CD4-positive, alpha-beta T cell treated with Interleukin-6 at 100 ng/mL for 8 hours (primary cell): ENCODE results near the gene TVP23B.
"Not testable (repeated sequence)": the region's sequence is repeated elsewhere in the genome, so short reads cannot be mapped to it uniquely, and the experiment has no call there.

Source experiments
- DNase-seq: peaks from one replicate; pipeline ENCODE4 v3.0.0-alpha.2; 2020; ENCODE audit warnings: mixed read lengths, low spot score

The TVP23B gene

DNA sequence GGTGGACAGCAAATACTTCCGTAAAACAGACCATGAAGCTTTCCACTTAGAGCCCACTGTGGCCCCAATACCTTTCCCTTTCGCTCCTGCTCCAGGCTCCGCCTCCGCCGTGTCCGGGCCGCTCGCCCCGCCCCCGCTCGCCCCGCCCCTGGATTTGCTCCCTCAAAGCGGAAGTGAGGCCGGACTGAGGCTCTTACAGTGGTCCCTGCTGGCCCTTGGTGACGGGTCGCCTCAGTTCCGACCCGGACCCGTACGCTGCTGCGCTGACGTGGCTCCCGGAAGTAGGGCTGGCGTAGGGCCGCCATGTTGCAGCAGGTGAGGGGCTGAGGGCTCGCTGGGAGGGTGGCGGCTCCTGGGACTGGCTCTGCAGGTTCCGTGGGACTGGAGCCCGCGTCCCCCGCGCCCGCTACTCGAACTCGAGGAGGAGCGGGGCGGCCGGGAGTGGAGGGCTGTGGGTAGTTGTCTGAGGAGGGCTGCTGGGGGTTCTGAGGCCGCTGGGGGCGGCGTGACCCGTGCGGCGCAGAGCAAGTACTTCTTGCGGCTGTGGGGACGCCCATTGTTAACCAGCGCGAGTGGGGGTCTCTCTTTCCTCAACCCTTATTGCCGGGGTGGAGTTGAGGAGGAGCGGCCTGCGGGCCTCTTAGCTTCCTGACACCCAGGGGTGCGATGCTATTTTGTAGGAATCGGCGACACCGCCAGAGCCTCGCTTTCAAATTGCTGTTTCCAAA lies at the start of gene TVP23B:
TVP23B (plus strand) TSS at position 193 of the 728 bp plus-strand sequence; CDS start at position 304, 111 bp downstream.
- peak; percentile 91 for DNase-seq

- DNase-seq: not testable (repeated sequence)
These were observed 48.5 kb upstream of the TVP23B start for GRCh38 chr17:18732438-18732837.

- DNase-seq: not testable (repeated sequence)
These were observed 47.6 kb upstream of the TVP23B start for GRCh38 chr17:18733350-18733749.

GRCh38 chr17:18739616-18740391 lies 41.2 kb upstream of the TVP23B start:
- DNase-seq: not testable (repeated sequence)

GRCh38 chr17:18741228-18741627 lies 39.8 kb upstream of the TVP23B start:
- not testable (repeated sequence) for DNase-seq

DNA sequence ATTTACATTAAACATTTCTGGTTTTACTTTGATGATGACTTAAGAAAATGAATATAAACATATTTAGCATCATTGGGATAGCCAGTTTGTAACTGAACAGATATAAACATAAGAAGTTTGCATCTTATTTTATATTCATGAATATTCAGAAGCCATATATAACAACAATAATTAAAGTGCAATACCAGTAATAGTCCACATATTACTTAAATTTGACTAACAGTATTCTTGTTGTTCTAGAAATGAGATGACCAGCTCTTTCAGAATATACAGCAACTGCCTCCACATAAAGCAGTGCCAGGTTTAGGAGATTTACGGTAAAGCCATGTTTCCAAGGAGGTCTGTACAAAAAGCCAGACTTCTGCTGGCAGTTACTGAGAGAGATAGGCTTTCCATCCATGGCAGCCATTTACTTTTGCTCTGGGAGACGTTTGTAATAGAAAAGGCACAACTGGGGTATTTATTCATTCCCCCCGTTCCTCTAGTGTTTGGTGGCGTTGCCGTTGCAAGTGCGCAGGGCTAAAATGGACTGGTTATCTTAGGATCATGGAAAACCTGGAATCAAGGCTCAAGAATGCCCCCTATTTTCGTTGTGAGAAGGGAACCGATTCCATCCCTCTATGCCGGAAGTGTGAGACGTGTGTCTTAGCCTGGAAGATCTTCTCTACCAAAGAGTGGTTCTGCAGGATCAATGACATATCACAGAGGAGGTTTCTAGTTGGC lies 37.1 kb upstream of the TVP23B start, which contains the start of gene FBXW10:
FBXW10 (plus strand) TSS at position 356 of the 723 bp plus-strand sequence; CDS start at position 547, 191 bp downstream.
- not testable (repeated sequence) for DNase-seq

- DNase-seq: not testable (repeated sequence)
These were observed 36.3 kb upstream of the TVP23B start for GRCh38 chr17:18744726-18745125.

- DNase-seq: not testable (repeated sequence)
These were observed 34.4 kb upstream of the TVP23B start for GRCh38 chr17:18746551-18746950.

GRCh38 chr17:18747501-18747900 lies 33.5 kb upstream of the TVP23B start:
- DNase-seq: not testable (repeated sequence)

DNA sequence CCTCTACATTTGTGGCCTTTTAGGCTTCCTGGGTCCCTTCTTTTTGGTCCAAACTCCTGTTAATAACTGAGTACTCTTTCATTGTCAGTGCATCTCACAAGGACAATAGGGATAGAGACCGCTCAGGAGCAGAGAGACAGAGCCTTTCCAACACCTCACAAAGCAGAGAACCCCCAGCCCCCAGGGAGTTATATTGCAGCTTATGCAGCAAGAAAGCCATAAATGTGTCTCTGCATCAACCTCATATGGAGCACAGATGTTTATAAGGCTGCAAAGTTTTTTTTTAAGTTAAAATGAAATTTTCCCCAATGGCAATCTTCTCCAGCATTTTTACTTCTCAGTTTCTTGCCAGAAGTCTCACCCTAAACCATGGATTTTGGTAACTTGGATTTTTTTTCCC lies 30.7 kb upstream of the TVP23B start:
- not testable (repeated sequence) for DNase-seq

- DNase-seq: not testable (repeated sequence)
These were observed 27.1 kb upstream of the TVP23B start for GRCh38 chr17:18753829-18754409.

DNA sequence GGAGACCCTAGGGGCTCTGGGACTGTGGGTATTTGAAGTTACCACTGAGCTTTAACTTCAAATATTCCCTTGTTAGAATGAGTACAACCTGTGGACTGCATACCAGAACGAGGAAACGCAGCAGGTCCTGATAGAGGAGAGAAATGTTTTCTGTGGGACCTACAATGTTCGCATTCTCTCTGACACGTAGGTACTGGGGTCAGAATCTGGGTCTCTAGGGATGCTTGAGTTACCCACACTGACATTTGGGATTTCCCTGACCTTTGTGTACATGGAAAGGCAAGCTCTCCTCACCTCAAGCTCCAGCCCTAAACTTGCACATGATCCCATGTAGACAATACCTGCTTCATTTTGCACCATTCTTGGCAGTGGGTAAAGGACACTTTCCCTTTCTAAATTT lies 25.0 kb upstream of the TVP23B start:
- DNase-seq: not testable (repeated sequence)

DNA sequence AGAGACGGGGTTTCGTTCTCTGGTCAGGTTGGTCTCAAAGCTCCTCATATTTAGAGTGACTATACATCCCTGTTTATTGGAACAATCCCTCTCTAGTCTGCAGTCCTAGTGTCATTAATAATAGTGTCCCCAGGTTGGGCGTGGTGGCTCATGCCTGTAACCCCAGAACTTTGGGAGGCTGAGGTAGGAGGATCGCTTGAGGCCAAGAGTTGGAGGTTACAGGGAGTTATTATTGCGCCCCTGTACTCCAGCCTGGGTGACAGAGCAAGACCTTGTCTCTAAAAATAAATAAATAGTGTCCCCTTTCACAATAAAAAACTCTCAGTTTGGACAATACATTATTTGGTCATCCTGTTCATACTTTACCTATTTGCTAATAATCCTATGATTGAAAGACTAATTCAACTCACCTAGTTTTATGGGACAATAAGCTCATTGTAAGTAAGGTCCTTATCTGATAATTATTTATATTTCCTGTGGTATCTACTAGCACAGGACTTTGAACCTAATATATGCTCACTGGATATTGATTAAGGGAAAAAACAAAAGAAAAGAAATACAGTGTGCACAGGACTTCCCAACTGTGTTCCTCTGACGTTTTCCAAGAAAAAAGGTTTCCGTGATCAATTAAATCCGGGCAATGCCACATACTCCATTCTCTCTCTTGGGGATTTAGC lies 23.5 kb upstream of the TVP23B start:
- not testable (repeated sequence) for DNase-seq

DNA sequence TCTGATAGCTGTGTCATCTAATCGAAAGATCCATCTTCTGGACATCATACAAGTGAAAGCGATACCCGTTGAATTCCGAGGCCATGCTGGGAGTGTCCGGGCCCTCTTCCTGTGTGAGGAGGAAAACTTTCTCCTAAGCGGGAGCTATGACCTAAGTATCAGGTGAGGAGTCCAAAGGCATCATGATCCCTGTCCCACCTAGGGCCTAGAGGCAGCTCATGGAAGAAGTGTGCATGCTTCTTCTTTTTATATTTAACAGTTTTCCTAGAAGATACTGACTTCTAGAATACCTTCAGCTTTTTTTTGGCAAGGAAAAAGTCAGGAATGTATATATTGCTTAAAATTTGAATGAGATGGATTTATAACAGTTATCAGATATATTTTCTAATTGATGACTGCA lies 22.6 kb upstream of the TVP23B start:
- DNase-seq: not testable (repeated sequence)

GRCh38 chr17:18760221-18760620 lies 20.8 kb upstream of the TVP23B start:
- not testable (repeated sequence) for DNase-seq

DNA sequence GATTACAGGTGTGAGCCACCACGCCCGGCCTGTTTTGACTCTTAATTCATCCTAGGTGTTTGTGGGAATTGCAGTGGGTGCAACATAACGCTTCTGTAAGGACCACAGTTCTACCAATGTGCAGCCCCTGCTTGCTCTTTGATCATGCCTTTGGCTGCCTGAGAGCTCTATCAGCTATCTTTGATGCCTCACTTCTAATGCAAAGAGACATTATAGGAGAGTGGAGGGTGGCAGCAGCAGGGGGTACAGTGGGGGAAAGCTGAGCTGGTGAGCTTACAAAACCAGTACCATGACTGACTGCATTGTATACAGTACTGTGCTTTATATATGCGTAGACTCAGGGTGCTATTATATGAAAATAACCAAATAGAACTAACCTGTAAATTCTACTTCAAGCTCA lies 10.4 kb upstream of the TVP23B start:
- not testable (repeated sequence) for DNase-seq

GRCh38 chr17:18771066-18771465 lies 9.9 kb upstream of the TVP23B start:
- not testable (repeated sequence) for DNase-seq

DNA sequence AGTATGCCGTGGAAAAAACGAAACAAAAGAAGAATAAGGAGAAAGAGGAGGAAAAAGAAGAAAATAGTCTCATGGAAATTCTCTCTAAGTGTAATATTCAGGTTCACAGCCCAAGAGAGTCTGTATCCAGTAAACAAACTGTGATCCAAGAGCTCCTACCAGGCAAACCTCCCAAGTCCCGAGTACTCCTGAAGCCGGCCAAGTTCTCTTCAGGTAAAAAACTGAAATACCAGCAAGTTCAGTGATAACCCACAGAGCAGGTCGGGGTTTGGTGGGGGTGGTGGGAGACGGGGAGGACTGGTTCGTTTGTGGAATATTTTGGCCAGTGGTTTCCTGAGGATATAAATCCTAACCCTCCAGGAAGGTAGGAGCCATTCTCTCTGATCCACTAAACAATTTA lies 8.5 kb upstream of the TVP23B start:
- no peak for DNase-seq

- DNase-seq: not testable (repeated sequence)
These were observed 822 bp downstream of the TVP23B start for GRCh38 chr17:18781805-18782204.

- not testable (repeated sequence) for DNase-seq
These were observed 5.0 kb downstream of the TVP23B start for GRCh38 chr17:18785933-18786332.

DNA sequence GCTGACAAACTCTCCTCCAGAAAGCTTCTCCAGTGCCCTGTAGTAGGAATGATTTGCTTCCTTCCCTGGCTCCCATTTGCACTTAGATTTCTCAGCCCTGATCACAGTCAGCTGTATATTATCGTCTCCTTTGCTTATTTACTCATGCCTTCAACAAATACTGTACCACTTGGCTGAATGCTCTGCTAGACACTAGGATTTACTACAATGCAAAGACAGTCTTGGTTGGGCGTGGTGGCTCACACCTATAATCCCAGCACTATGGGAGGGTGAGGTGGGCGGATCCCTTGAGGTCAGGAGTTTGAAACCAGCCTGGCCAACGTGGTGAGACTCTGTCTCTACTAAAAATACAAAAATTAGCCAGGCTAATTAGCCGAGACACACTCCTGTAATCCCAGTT lies 5.9 kb downstream of the TVP23B start:
- not testable (repeated sequence) for DNase-seq
